Tibial nerve (tissue), 4 donors: ENCODE measurements around the gene CST4. TPM values are rescaled to one million over a fixed set of nuclear protein-coding genes. Genes with fewer than 3 reads are reported as not detected.
"Not testable (repeated sequence)": the region's sequence is repeated elsewhere in the genome, so short reads cannot be mapped to it uniquely, and the experiment has no call there.

ENCODE experiments used
- DNase-seq, 2 donors: peaks; one replicate each; pipeline ENCODE4 v3.0.0-alpha.2; 2019; ENCODE audit warnings: low spot score in 2 of 2
- H3K27ac ChIP-seq, 4 donors: fragments of 200-600 bp; sonication (generic) in 3 of 4; one replicate each; pipeline ENCODE4 v1.5.1; 2017 to 2019; ENCODE audit warnings: mild to moderate bottlenecking in 1 of 4
- H3K27me3 ChIP-seq, 2 donors: fragments of 200-600 bp; sonication (generic) in 1 of 2; one replicate each; pipeline versions ENCODE4 v1.5.1 to v1.6.0; 2017 to 2019
- H3K36me3 ChIP-seq, 3 donors: fragments of 200-600 bp; sonication (generic); one replicate each; pipeline ENCODE4 v1.5.1; 2018 to 2019
- H3K4me1 ChIP-seq, 4 donors: fragments of 200-600 bp; sonication (generic) in 3 of 4; one replicate each; pipeline ENCODE4 v1.5.1; 2017 to 2019
- H3K4me3 ChIP-seq, 4 donors: fragments of 200-600 bp; sonication (generic) in 3 of 4; one replicate each; pipeline ENCODE4 v1.5.1; 2017 to 2019; ENCODE audit warnings: mild to moderate bottlenecking in 1 of 4, moderate library complexity in 1 of 4
- H3K9me3 ChIP-seq, 4 donors: fragments of 200-600 bp; sonication (generic) in 3 of 4; one replicate each; pipeline ENCODE4 v1.5.1; 2017 to 2019
- EP300 ChIP-seq, 2 donors: sonication (generic); formaldehyde crosslinking; IDR thresholded peaks; one replicate each; pipeline ENCODE4 v1.6.1; 2017; ENCODE audit warnings: antibody characterized with exemption in 2 of 2, mild to moderate bottlenecking in 1 of 2
- POLR2A ChIP-seq, 2 donors: fragments of 450-650 bp; IDR thresholded peaks; one replicate each; pipeline ENCODE4 v1.6.1; 2017; ENCODE audit warnings: antibody characterized with exemption in 2 of 2, mild to moderate bottlenecking in 2 of 2, moderate library complexity in 2 of 2
- WGBS, 2 donors: methylation state at CpG; one replicate each; pipeline ENCODE4 v1.1.5; 2018; 5-methylcytosine and 5-hydroxymethylcytosine counted together
- total RNA-seq, 4 donors: library from RNA; depleted of rRNA; stranded (reverse); fragments of >200 nt; gene quantifications; one replicate each; pipeline ENCODE4 v1.1.0, GENCODE V29; 2016
- TF ChIP-seq, protein P1 (sequence below), 5 experiments: fragments of 200-600 bp in 3 of 5; fragments of 450-650 bp in 2 of 5; sonication (generic) in 3 of 5; IDR thresholded peaks; one replicate each; pipeline ENCODE4 v1.5.1; 2016 to 2019; ENCODE audit warnings: antibody characterized with exemption in 5 of 5, mild to moderate bottlenecking in 3 of 5, moderate library complexity in 2 of 5

Gene CST4
- total RNA-seq, 4 donors from 2014 or later, result not detected

DNA sequence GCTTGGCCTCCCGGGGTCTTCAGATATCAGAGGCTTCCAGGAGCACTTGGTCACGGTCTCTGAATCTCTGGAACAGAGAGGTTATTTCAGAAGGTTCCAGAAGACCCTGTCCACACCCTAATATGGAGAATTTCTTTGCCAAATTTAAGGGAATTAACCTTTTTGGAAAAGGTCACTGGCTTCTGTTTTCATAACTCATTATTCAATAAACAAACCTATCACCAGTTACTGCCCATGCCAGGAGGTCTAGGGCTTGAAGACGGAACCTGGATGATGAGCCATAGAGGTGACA, 507 bp upstream of the CST4 start:
- H3K4me1 ChIP-seq, result peaks cover 0 to 6% (median 0%) of the 10 kb centered on the region in 4 donors
- no peaks in the 10 kb centered on the region for H3K9me3 ChIP-seq
- H3K36me3 ChIP-seq, result no peaks in the 10 kb centered on the region
- no peak overlapping the region for H3K4me3 ChIP-seq
- TF ChIP-seq EP300 (IDR thresholded peaks at IDR 0.05), result no peak
- TF ChIP-seq, protein P1, sequence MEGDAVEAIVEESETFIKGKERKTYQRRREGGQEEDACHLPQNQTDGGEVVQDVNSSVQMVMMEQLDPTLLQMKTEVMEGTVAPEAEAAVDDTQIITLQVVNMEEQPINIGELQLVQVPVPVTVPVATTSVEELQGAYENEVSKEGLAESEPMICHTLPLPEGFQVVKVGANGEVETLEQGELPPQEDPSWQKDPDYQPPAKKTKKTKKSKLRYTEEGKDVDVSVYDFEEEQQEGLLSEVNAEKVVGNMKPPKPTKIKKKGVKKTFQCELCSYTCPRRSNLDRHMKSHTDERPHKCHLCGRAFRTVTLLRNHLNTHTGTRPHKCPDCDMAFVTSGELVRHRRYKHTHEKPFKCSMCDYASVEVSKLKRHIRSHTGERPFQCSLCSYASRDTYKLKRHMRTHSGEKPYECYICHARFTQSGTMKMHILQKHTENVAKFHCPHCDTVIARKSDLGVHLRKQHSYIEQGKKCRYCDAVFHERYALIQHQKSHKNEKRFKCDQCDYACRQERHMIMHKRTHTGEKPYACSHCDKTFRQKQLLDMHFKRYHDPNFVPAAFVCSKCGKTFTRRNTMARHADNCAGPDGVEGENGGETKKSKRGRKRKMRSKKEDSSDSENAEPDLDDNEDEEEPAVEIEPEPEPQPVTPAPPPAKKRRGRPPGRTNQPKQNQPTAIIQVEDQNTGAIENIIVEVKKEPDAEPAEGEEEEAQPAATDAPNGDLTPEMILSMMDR (IDR thresholded peaks at IDR 0.05), result no peak
- H3K27me3 ChIP-seq, result no peaks in the 10 kb centered on the region
- no peak overlapping the region for H3K27ac ChIP-seq
- no peak for DNase-seq
- WGBS, 2 donors, result 56 to 58% methylated on average over 3 of the region's 3 CpGs

DNA sequence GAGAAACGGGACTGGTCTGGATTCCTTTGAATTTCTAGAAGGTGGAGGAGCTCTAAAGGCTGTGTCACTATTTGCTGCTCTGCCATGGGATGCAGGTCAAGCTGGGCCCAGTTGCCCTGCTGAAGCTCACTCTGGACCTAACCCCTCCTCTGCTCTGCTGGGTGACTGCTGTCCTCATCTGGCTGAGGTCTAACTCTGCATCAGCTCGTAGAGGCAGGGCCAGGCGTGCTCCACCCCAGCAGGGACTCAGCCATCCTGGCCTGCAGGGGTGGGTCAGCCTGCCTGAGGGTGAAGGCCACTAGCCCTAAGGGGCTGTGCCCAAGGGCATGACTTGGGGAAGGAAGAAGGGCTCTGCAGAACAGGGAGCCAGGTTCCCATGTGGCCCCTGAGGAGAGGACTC, 852 bp downstream of the CST4 start:
- TF ChIP-seq EP300 (IDR thresholded peaks at IDR 0.05), result no peak
- no peak for TF ChIP-seq POLR2A (IDR thresholded peaks at IDR 0.05)
- TF ChIP-seq, protein P1 (IDR thresholded peaks at IDR 0.05), result no peak
- no peaks in the 10 kb centered on the region for H3K36me3 ChIP-seq
- WGBS, 2 donors, result 46 to 69% methylated on average over 3 of the region's 3 CpGs
- H3K4me1 ChIP-seq, result peaks cover 0 to 3% (median 0%) of the 10 kb centered on the region in 4 donors
- no peak for DNase-seq
- no peaks in the 10 kb centered on the region for H3K27me3 ChIP-seq
- H3K4me3 ChIP-seq, result no peak overlapping the region
- H3K9me3 ChIP-seq, result no peaks in the 10 kb centered on the region
- H3K27ac ChIP-seq, result no peak overlapping the region

DNA sequence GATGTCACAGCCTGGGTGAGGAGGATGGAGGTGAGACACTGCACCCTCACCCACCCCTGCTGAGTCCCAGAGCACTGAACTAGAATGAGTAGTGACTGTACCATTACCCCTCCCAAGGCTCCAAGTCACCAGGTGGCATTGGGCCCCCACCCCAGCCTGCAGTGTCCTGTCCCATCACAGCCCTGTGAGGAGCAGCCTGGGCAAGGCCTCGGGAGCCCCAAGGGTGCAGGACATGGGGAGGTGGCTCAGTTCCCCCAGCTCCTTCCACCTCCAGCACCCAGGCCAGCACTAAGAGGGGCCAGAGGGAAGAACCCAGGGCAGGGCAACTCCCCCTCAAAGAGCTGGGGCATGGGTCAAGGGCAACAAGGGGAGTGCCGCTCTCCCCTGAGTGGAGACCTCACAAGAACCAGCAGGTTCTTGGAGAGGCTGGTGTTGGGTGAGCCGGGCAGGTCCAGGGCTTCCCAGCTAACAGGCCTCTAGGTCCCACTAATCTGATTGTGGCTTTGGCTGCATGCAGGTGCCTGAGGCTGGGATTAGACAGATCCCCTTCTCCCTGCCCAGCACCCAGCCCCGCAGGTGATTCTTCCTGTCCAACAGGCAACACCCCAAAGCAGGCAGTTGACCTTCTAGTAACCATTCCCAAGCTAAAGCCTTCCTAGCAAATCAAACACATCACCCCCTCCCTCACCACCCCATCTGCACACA, 2.6 kb downstream of the CST4 start:
- Histone ChIP-seq H3K4me1 (no peaks in the 10 kb centered on the region), H3K27me3 (no peaks in the 10 kb centered on the region), H3K36me3 (no peaks in the 10 kb centered on the region), H3K4me3 (no peak overlapping the region), H3K27ac (no peak overlapping the region), H3K9me3 (no peaks in the 10 kb centered on the region)
- DNase-seq, result no peak
- TF ChIP-seq POLR2A (IDR thresholded peaks at IDR 0.05), result no peak
- TF ChIP-seq, protein P1 (IDR thresholded peaks at IDR 0.05), result no peak
- WGBS, 2 donors, result 77 to 91% methylated on average over 2 to 3 of the region's 4 CpGs

DNA sequence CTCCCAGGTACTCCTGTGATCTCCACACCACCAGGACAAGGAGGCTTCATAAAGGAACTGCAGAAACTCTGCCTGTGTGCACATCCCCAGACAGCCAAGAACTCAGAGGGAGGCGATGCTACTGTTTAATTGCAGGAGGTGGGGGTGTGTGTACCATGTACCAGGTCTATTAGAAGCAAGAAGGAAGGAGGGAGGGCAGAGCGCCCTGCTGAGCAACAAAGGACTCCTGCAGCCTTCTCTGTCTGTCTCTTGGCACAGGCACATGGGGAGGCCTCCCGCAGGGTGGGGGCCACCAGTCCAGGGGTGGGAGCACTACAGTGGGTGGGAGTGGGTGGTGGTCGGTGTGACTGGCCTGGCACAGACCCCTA, 3.3 kb downstream of the CST4 start:
- not testable (repeated sequence) for H3K9me3 ChIP-seq, H3K4me1 ChIP-seq, H3K36me3 ChIP-seq, H3K4me3 ChIP-seq, H3K27me3 ChIP-seq, DNase-seq, H3K27ac ChIP-seq
- 66 to 67% methylated on average over 3 to 4 of the region's 4 CpGs for WGBS, 2 donors

DNA sequence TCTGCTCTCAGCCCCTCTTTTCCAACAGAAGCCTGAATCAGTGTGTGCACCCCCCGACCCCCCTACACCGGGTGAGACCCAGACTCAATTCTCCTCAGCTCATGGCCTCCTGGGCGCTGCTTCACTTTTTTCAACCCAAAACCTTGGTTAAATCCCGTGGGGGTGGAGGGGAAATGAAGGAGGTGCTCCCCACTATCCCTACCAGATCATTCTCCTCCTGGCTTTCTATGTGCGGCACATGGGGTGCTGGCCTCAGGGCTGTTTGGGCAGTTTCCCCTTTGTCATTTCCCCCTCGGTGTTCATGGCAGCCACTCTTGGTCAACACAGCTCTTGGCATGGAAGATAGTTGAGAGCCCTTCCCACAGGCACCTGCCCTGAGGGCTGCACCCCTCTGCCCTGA, 4.6 kb downstream of the CST4 start:
- TF ChIP-seq, protein P1 (IDR thresholded peaks at IDR 0.05), result no peak
- TF ChIP-seq POLR2A (IDR thresholded peaks at IDR 0.05), result no peak
- TF ChIP-seq EP300 (IDR thresholded peaks at IDR 0.05), result no peak
- Histone ChIP-seq H3K4me3 (no peak overlapping the region), H3K4me1 (no peaks in the 10 kb centered on the region), H3K36me3 (no peaks in the 10 kb centered on the region), H3K27me3 (no peaks in the 10 kb centered on the region), H3K9me3 (no peaks in the 10 kb centered on the region), H3K27ac (no peak overlapping the region)
- no peak for DNase-seq
- WGBS, 2 donors, result 90 to 91% methylated on average over 6 of the region's 6 CpGs

DNA sequence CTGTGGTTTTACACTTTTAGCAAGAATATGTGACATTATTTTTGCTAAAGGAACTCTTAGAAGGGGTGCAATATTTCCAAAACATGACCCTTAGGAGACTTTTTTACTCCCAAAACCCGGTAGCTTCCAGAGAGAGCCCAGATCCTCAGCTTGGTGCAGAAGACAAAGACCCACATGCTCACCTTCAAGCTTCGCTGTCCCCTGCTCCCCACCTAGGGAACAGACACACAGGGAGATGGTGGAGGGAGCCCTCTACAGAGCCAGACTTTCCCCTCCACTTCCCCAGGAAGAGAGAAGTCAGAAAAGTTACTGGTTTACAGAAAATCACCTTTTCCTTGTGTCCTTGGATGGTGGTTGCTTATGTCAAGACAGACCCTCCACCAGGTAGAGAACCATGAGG, 5.0 kb downstream of the CST4 start:
- TF ChIP-seq, protein P1 (IDR thresholded peaks at IDR 0.05), result no peak
- TF ChIP-seq EP300 (IDR thresholded peaks at IDR 0.05) (no peak), POLR2A (IDR thresholded peaks at IDR 0.05) (no peak)
- Histone ChIP-seq H3K27ac (no peak overlapping the region), H3K4me3 (no peak overlapping the region), H3K4me1 (no peaks in the 10 kb centered on the region), H3K36me3 (no peaks in the 10 kb centered on the region), H3K9me3 (no peaks in the 10 kb centered on the region), H3K27me3 (no peaks in the 10 kb centered on the region)
- no peak for DNase-seq
- WGBS, 2 donors, result 94 to 97% methylated on average over 2 of the region's 2 CpGs
